Panc1 (cell line): ENCODE measurements around the gene GLIS1. TPM values are rescaled to one million over a fixed set of nuclear protein-coding genes. Genes with fewer than 3 reads are reported as not detected.

Experiments used
- ATAC-seq: fragments of 200-7000 bp; cut with Tn5 transposase; 2 replicates; pipeline ENCODE4 v1.9.1; 2020; ENCODE audit warnings: mild to moderate bottlenecking, moderate library complexity
- BruUV-seq: library from RNA; stranded (reverse); fragments of 400-500 nt; replicated peaks from 2 replicates; lab custom pipeline; 2021; lab: Mats Ljungman, UMichigan
- CTCF ChIA-PET: fragments of 300-600 bp; sonication (Branson Sonifier 250); formaldehyde crosslinking; loops from one replicate; lab custom pipeline; 2022; ENCODE audit warnings: antibody characterized with exemption; lab: Charles Lee
- POLR2A ChIA-PET: fragments of 300-600 bp; sonication (Branson Sonifier 250); formaldehyde crosslinking; loops from one replicate; lab custom pipeline; 2022; ENCODE audit warnings: antibody characterized with exemption; lab: Charles Lee
- DNase-seq: peaks from one replicate; pipeline ENCODE4 v3.0.0-alpha.2; 2010; ENCODE audit warnings: low read depth, low spot score
- H3K27ac ChIP-seq: 2 replicates; pipeline ENCODE4 v1.5.1; 2011; ENCODE audit warnings: mild to moderate bottlenecking, low read length, inconsistent platforms
- H3K27me3 ChIP-seq: fragments of 200-500 bp; sonication (Bioruptor generic); 2 replicates; pipeline ENCODE4 v1.6.0; 2014; ENCODE audit warnings: low read length, inconsistent platforms; ENCODE audit not compliant: control insufficient read depth, insufficient read depth
- H3K36me3 ChIP-seq: fragments of 200-500 bp; sonication (Bioruptor generic); 2 replicates; pipeline ENCODE4 v1.5.1; 2014; ENCODE audit warnings: inconsistent platforms, mild to moderate bottlenecking, low read length, moderate library complexity; ENCODE audit not compliant: control insufficient read depth, insufficient read depth
- H3K4me1 ChIP-seq: 2 replicates; pipeline ENCODE4 v1.5.1; 2011; ENCODE audit warnings: inconsistent platforms, mild to moderate bottlenecking, low read length, moderate library complexity; ENCODE audit not compliant: control insufficient read depth, insufficient read depth
- H3K4me3 ChIP-seq, 2 experiments: 2 replicates each; pipeline ENCODE4 v1.5.1; 2011 to 2012; ENCODE audit warnings: low read depth in 2 of 2, low read length in 2 of 2, mild to moderate bottlenecking in 2 of 2, inconsistent platforms in 1 of 2, moderate library complexity in 1 of 2
- H3K9me3 ChIP-seq: fragments of 200-500 bp; sonication (Bioruptor generic); 2 replicates; pipeline ENCODE4 v1.5.1; 2014; ENCODE audit warnings: low read depth, mild to moderate bottlenecking, inconsistent platforms, low read length, moderate library complexity; ENCODE audit not compliant: control insufficient read depth, insufficient read depth
- CTCF ChIP-seq: fragments of 450-650 bp; IDR thresholded peaks from 2 replicates; pipeline ENCODE4 v1.5.1; 2017; ENCODE audit warnings: mild to moderate bottlenecking
- POLR2AphosphoS5 ChIP-seq: IDR thresholded peaks from 2 replicates; pipeline ENCODE4 v1.6.1; 2012; ENCODE audit warnings: mild to moderate bottlenecking, low read depth, low read length, moderate library complexity
- REST ChIP-seq, 2 experiments: IDR thresholded peaks; 2 replicates each; pipeline ENCODE4 v1.6.1; 2011 to 2012; ENCODE audit warnings: low read depth in 2 of 2, control low read depth in 1 of 2, low read length in 1 of 2, mild to moderate bottlenecking in 1 of 2, moderate library complexity in 1 of 2; ENCODE audit not compliant: insufficient read depth in 1 of 2
- SIN3A ChIP-seq: IDR thresholded peaks from 2 replicates; pipeline ENCODE4 v1.6.1; 2012; ENCODE audit warnings: low read depth, mild to moderate bottlenecking, low read length, moderate library complexity, borderline replicate concordance; ENCODE audit not compliant: insufficient read depth
- TCF7L2 ChIP-seq: IDR thresholded peaks from 2 replicates; pipeline ENCODE4 v1.6.1; 2011; ENCODE audit warnings: mild to moderate bottlenecking, low read depth, low read length, inconsistent platforms
- in situ Hi-C: cut with HindIII; loops from 2 replicates; pipeline ENCODE4 v1.10.0; 2016; ENCODE audit warnings: low sequenced_read_pairs, low pct_unique_long_range_greater_than_20kb
- intact Hi-C: fragments of 100-400 bp; cut with micrococcal nuclease; formaldehyde crosslinking; loops from one replicate; pipeline ENCODE4 v1.10.0; 2022; ENCODE audit not compliant: unreplicated experiment
- total RNA-seq: library from RNA; stranded (reverse); gene quantifications from one replicate; pipeline ENCODE4 v1.2.1, GENCODE V29; 2021; ENCODE audit not compliant: unreplicated experiment

The GLIS1 gene
- total RNA-seq, 1 experiment from 2014 or later, result 0.28 TPM

GRCh38 chr1:53769780-53770179 is 30.8 kb upstream of the GLIS1 start:
- CTCF ChIA-PET, result no interaction called here
- BruUV-seq, result no TSS peak
- TF ChIP-seq CTCF (no peak), REST (IDR thresholded peaks at IDR 0.05; ENCODE audit: insufficient read depth in 1 of 2, low read depth in 2 of 2, low read length in 1 of 2) (no peak), SIN3A (no peak), TCF7L2 (no peak), POLR2AphosphoS5 (no peak)
- ATAC-seq (no peak), DNase-seq (no peak)
- in situ Hi-C loops, result no loop called here
- POLR2A ChIA-PET, result no interaction called here
- no peak overlapping the region for H3K27ac ChIP-seq
- H3K9me3 ChIP-seq, result no peaks in the 10 kb centered on the region
- no peaks in the 10 kb centered on the region for H3K4me1 ChIP-seq
- H3K36me3 ChIP-seq, result peaks cover 24% of the 10 kb centered on the region
- H3K4me3 ChIP-seq, result no peak overlapping the region
- intact Hi-C loops, result no loop called here
- no peaks in the 10 kb centered on the region for H3K27me3 ChIP-seq

DNA sequence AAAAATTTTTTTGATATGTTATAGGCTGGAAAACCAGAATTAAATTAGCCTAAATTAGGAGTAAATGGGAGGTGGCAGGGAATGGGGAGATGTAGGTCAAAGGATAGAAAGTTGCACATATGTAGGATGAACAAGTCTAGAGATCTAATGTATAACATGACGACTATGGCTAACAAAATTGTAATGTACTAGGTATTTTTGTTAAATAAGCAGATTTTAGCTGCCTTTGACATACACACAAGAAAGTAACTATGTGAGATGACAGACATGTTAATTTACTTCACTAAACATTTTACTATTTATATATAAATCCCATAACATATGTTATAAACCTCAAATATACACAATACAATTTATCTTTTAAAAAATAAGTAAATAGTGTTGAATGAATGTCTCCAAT is 30.2 kb upstream of the GLIS1 start:
- Histone ChIP-seq H3K4me1 (no peaks in the 10 kb centered on the region), H3K9me3 (no peaks in the 10 kb centered on the region), H3K27ac (no peak overlapping the region), H3K4me3 (no peak overlapping the region), H3K36me3 (peaks cover 24% of the 10 kb centered on the region), H3K27me3 (no peaks in the 10 kb centered on the region)
- DNase-seq (no peak), ATAC-seq (no peak)
- TF ChIP-seq POLR2AphosphoS5 (no peak), TCF7L2 (no peak), CTCF (no peak), SIN3A (no peak), REST (IDR thresholded peaks at IDR 0.05; ENCODE audit: insufficient read depth in 1 of 2, low read depth in 2 of 2, low read length in 1 of 2) (no peak)
- no TSS peak for BruUV-seq
- ChIA-PET CTCF (no interaction called here), POLR2A (no interaction called here)
- in situ Hi-C loops, result no loop called here
- intact Hi-C loops, result no loop called here
